Measurements from ENCODE around the gene FHL1.

FHL1 gene

DNA sequence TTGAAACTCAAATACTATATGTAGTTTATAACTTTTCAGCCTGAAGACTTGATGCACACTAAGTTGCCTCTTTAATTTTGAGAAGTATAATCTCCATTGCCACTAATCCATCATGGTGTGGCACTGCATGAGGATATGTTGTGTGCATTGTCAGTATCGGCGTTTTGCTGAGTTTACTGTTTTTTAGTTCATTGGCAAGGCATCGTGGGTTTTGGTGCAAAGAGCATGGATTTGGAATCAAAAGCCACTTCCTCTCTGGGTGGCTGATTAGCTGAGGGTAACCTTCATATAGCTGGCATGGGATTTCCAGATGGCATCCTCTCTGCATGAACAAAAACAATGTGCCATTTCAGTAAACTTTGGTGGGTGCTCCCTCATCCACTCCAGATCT is 38.7 kb downstream of the FHL1 start:
- H3K27me3 ChIP-seq (ENCODE audit: control insufficient read depth, insufficient read depth, low read length), result no peaks in the 10 kb centered on the region
- no peak overlapping the region for H3K4me2 ChIP-seq (ENCODE audit: low read length)
- no peak for TF ChIP-seq CTCF (IDR thresholded peaks at IDR 0.05)
- no peak overlapping the region for H2AFZ ChIP-seq
- H3K4me3 ChIP-seq (ENCODE audit: low read depth, low read length), result no peak overlapping the region
- H3K27ac ChIP-seq, result no peak overlapping the region
- H3K79me2 ChIP-seq, result peaks cover 7% of the 10 kb centered on the region
- H3K9ac ChIP-seq, result no peak overlapping the region
- H3K4me1 ChIP-seq, result peaks cover 8% of the 10 kb centered on the region
- H3K9me3 ChIP-seq (ENCODE audit: control insufficient read depth, low read length), result no peaks in the 10 kb centered on the region
- H3K36me3 ChIP-seq (ENCODE audit: control insufficient read depth, insufficient read depth, low read length), result no peaks in the 10 kb centered on the region

GRCh38 chrX:136189222-136189621 is 41.9 kb downstream of the FHL1 start:
- H3K9ac ChIP-seq, result no peak overlapping the region
- no peak for TF ChIP-seq CTCF (IDR thresholded peaks at IDR 0.05)
- H3K4me3 ChIP-seq (ENCODE audit: low read depth, low read length), result no peak overlapping the region
- H3K9me3 ChIP-seq (ENCODE audit: control insufficient read depth, low read length), result no peaks in the 10 kb centered on the region
- H3K4me1 ChIP-seq, result peaks cover 9% of the 10 kb centered on the region
- H3K79me2 ChIP-seq, result peaks cover 7% of the 10 kb centered on the region
- H3K27me3 ChIP-seq (ENCODE audit: control insufficient read depth, insufficient read depth, low read length), result no peaks in the 10 kb centered on the region
- H2AFZ ChIP-seq, result no peak overlapping the region
- no peaks in the 10 kb centered on the region for H3K36me3 ChIP-seq (ENCODE audit: control insufficient read depth, insufficient read depth, low read length)
- no peak overlapping the region for H3K4me2 ChIP-seq (ENCODE audit: low read length)
- H3K27ac ChIP-seq, result no peak overlapping the region

- H3K4me3 ChIP-seq (ENCODE audit: low read depth, low read length), result no peak overlapping the region
- no peaks in the 10 kb centered on the region for H3K9me3 ChIP-seq (ENCODE audit: control insufficient read depth, low read length)
- no peak for TF ChIP-seq CTCF (IDR thresholded peaks at IDR 0.05)
- peaks cover 9% of the 10 kb centered on the region for H3K4me1 ChIP-seq
- H3K79me2 ChIP-seq, result peaks cover 7% of the 10 kb centered on the region
- H3K4me2 ChIP-seq (ENCODE audit: low read length), result no peak overlapping the region
- no peaks in the 10 kb centered on the region for H3K36me3 ChIP-seq (ENCODE audit: control insufficient read depth, insufficient read depth, low read length)
- no peaks in the 10 kb centered on the region for H3K27me3 ChIP-seq (ENCODE audit: control insufficient read depth, insufficient read depth, low read length)
- H2AFZ ChIP-seq, result no peak overlapping the region
- H3K9ac ChIP-seq, result no peak overlapping the region
- H3K27ac ChIP-seq, result no peak overlapping the region
These were observed 42.8 kb downstream of the FHL1 start for GRCh38 chrX:136190038-136190713.

DNA sequence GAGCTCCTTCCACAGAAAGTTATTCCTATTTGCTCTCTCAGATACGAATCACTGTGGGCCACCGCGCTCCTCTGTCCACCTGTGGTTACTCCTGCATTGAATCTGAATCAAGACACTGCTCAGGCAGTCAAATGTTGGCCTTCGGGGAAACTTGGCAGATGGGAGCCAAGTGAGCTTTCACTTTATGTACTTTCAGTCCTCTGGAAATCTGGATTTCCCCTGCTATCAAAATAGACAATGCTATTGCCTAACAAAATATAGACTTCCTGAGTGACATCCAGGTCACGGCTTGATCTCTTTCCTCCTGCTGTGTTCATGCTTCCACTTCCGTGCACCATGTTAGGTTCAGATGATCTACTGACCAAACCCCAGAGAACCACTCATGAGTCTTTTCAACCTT is 43.8 kb downstream of the FHL1 start:
- Histone ChIP-seq H3K4me1 (peaks cover 9% of the 10 kb centered on the region), H3K79me2 (peaks cover 5% of the 10 kb centered on the region), H2AFZ (no peak overlapping the region), H3K36me3 (ENCODE audit: control insufficient read depth, insufficient read depth, low read length) (no peaks in the 10 kb centered on the region), H3K9me3 (ENCODE audit: control insufficient read depth, low read length) (no peaks in the 10 kb centered on the region), H3K4me2 (ENCODE audit: low read length) (no peak overlapping the region), H3K27ac (no peak overlapping the region), H3K9ac (no peak overlapping the region), H3K4me3 (ENCODE audit: low read depth, low read length) (no peak overlapping the region), H3K27me3 (ENCODE audit: control insufficient read depth, insufficient read depth, low read length) (no peaks in the 10 kb centered on the region)
- no peak for TF ChIP-seq CTCF (IDR thresholded peaks at IDR 0.05)

DNA sequence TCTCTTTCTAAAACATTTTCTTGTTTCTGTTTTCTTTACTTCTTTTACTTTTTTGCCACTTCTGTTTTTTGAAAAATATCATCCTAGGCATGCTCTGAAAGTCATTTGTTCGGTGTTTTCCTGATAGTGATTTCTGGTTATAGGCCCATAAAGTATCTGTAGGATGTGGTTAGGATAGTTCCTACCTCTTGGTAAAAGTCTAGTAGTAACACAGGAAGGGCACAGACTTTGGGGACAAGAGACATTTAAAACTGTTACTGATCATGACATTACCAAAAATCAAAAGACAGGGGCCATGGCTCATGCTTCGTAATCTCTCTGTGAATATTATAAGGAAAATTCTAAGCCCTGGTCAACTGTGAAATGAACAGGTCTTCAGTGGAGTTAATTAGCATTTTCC is 44.8 kb downstream of the FHL1 start:
- peaks cover 9% of the 10 kb centered on the region for H3K4me1 ChIP-seq
- H3K9ac ChIP-seq, result no peak overlapping the region

More for the DNA sequence above, 44.8 kb downstream of the FHL1 start:
- Histone ChIP-seq H3K4me2 (ENCODE audit: low read length) (no peak overlapping the region), H3K27me3 (ENCODE audit: control insufficient read depth, insufficient read depth, low read length) (no peaks in the 10 kb centered on the region), H2AFZ (no peak overlapping the region), H3K27ac (no peak overlapping the region), H3K79me2 (peaks cover 3% of the 10 kb centered on the region), H3K9me3 (ENCODE audit: control insufficient read depth, low read length) (no peaks in the 10 kb centered on the region), H3K4me3 (ENCODE audit: low read depth, low read length) (no peak overlapping the region), H3K36me3 (ENCODE audit: control insufficient read depth, insufficient read depth, low read length) (no peaks in the 10 kb centered on the region)
- no peak for TF ChIP-seq CTCF (IDR thresholded peaks at IDR 0.05)

Data from parathyroid adenoma (tissue), 2 donors.